Measurements from ENCODE around the gene GAS7.
"Not testable (repeated sequence)": the region's sequence is repeated elsewhere in the genome, so short reads cannot be mapped to it uniquely, and the experiment has no call there.

The GAS7 gene

DNA sequence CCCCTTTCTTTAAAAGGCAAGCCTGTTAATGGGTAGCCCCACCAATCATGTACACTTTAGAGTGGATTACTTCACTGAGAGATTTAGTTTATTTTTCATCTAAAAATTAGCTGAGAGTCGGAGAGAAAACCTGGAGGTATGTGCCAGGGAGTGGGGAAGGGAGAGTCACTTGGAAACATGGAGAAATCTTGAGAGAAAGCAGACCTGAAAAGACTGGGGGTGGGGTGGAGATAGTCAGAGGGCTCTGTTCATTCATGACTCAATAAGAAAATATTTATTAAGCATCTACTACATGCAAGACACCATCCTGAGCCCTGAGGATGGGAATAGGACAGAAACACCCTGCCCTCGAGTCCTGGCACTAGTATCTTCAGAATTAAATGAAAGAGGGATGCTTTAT is 265.9 kb downstream of the GAS7 start:
- DNase-seq: no peak

DNA sequence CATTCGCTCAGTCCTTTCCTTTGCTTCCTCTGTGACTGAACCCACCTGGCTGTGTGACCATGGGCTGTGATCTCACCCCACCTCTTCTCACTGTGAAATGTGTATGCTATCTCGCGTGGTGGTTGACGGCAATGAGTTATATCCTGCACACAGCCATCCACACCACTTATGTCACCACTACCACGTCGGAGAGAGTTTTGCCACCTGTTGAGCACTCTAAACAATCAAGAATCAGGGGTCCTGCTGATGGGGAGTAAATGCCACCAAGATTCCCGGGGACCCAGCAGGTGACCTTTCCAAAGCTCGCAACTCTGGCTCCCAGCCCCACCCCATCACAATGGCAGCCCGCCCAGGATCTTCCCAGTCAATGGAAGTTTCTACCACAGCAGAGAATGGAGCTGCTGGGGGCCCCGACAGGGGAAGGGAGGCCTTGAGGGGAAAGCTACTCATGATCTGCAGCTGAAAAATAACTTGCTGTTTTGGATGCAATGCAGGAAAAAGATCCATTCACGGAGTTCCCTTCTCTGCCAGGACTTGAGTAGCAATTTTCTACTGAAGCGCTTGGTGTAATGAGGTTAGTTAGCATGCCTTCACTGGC is 267.2 kb downstream of the GAS7 start:
- DNase-seq: no peak

DNA sequence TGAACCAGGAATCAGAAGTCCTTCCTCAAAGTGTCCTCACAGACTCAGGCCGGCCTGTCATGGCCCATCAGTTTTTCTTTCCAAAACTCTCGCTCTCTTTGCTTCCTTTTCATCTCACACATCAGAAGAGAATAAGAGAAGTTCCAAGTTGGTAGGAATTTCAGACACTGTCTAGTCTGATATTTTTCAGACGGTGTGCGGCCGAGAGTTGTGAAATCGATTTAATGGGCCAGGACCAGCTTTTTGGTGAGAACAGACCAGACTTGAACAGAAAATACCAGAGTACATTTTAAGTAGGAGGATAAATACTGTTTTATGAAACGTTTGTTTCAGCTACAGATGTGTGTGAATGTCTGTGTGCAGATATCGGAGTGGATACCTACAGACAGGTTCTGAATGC is 268.5 kb downstream of the GAS7 start:
- no peak for DNase-seq

DNA sequence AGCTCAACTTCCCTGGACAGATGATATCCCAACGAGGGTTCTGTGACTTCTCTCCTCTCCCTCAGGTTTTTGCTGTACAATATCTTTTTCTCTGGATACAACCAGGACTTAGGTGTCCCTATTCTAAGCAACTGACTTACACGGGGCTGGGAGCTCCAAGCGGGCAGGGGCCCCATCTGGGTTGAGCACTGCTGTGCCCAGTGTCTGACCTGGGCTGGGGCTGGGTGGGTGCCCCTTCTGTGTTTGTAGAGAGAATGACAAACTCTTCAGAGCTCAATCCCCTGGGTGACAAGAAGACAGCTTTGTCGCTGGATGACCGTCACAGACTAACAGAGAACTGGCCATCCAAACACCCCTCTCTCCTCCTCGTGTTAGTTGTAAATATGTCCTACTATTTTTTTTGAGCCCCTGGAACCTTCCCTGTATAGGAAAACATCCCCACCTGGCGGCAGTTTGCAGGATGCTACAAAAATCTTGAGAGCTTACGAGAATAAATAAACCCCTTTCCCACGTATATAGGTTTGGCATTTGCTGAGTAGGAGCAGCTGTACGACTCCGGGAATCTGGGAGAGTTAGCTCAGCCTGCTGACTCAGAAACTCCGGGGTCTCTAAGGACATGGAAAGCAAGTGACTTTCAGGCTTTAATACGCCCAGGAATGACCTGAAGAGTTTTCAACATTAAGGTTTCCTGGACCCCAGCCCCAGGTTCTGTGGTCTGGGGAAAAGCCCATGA is 269.6 kb downstream of the GAS7 start:
- no peak for DNase-seq

DNA sequence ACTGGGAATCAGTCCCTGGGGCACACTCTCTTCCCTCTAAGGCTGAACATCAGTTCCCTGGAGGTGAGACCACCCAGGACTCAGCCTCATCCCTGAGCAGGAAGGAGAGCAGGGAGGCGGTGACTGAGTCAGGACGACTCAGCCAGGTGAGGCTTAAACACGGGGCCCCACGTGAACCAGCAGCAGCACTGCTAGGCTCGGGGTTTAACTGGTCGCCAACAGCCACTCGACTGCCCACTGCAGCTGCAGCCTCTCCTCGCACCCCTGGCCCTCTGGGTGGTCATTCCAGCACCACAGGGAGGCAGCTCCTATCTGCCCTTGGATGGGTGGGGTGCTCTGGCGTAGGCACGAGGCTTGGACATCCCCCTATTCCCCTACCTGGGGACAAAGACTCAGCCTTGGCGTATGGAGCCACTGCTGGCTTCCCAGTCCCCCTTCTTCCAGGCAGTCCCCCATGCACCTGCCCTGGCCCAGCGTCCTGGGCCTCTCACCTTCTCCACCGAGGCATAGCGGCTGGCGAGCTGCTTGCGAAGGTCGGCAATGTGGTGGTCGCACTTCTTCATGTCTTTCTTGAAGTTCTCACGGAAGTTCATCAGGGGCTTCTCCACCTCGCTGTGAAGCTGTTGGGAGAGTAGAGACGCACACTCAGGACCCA is 272.1 kb downstream of the GAS7 start:
- DNase-seq: no peak

DNA sequence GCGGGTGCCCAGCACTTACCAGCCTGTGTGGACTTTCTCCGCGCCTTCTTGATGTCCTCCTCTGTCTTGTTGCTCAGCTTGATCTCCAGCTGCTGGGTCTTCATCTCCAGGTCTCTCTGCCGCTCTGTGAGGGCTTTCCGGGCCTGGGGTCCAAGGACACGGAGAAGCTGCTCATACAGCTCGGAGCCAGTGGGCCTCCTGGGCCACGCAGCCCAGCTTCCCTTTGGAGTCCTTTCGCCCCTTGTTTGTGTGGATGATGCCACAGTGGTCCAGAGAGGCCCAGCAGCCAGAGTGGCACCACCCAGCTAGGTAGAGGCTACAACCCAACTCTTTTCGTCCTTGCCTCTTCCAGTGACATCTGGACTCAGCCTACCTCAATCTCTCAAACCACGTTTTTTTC is 272.9 kb downstream of the GAS7 start:
- no peak for DNase-seq

DNA sequence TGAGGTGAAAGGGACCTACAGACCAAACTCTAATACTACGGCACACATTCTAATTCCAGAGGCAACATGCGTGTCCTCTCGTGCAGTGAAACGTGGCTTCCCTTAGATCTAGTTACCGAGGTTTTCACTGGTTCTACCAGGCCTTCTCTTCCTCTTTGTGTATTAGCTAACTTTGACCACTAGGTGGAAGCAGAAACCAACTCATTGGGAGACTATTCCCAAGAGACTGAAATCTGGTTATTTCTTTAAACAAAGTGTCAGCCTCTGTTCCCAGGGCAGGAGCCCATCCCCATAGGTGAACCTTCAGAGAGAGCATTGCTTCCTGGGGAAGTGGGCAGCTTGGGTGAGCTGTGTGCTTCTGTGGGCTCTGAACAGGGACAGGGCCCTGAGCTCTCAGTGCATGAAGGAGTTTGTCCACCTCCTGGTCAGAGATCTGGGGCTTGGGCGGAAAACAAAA is 273.6 kb downstream of the GAS7 start:
- no peak for DNase-seq

DNA sequence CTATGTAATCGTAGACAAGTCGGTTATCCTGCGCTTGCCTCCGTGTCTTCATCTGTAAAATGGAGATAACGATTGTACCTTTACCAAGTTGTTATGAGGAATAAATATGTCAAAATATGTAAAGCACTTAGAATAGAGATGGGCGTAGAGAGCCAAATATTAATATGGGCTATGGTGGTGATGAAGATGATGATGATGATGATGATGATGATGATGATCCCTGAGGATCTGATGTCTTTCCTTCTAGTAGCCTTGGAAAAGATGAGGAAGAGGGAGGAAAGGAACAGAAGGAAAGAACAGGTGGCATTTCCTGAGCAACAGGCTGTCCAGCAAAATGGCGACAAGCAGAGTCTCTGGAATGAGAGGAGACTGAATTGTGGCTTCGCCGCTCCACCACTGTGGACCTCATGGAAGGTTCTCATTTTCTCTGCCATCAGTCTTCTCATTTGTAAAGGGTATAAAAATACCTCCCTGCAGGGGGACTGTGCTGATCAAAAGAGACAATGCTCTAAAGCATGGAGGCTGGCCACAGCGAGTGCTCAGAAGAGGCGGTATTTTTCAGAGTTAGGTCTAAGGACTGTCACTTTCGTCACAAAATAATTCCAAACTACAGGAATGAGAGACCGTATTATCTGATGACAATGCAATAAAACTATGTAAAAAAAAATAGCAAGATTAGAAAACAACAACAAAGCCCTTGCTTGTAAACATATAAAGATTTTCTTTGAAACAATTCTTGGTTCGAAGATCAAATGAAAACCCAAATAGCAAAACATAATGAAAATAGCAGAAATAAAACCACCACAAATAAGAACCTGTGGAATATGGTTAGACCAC is 276.2 kb downstream of the GAS7 start:
- no peak for DNase-seq

DNA sequence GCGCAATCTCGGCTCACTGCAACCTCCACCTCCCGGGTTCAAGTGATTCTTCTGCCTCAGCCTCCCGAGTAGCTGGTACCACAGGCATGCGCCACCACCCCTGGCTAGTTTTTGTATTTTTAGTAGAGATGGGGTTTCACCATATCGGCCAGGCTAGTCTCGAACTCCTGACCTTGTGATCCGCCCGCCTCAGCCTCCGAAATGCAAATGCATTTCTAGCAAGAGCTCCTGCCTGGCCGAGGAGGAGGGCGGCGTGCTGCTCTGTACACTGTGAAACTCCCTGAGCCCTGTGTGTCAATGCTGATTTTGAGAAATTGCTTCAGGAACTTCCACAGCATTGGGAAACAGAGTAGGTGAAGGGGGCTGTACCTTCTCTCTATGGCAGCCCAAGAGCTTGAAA is 277.2 kb downstream of the GAS7 start:
- not testable (repeated sequence) for DNase-seq

DNA sequence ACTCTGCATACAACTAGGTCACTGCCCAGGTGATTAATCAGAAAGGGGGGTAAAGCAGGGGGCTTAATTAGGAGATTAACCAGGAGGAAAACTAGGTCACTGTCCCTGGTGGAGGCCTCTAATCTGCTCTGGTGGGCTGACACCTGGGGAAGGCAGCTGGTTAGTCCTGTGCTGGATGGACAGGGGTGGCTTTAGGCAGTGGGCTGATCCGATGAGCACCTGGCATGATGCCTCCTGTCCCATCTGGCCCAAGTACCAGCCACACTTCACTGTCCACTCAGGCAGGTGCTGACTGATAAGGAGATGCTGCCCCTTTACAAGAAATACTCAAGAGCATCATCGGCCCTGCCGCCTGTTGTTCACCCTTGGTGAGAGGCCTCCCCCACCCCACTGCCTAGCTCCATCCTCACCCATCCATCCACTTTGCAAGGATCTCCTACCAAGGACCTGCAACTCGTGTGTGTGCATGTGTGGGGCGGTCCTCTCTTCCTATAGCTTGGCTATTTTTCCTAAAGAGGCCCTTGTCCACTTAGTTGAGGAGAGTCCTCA is 279.5 kb downstream of the GAS7 start:
- DNase-seq: no peak

DNA sequence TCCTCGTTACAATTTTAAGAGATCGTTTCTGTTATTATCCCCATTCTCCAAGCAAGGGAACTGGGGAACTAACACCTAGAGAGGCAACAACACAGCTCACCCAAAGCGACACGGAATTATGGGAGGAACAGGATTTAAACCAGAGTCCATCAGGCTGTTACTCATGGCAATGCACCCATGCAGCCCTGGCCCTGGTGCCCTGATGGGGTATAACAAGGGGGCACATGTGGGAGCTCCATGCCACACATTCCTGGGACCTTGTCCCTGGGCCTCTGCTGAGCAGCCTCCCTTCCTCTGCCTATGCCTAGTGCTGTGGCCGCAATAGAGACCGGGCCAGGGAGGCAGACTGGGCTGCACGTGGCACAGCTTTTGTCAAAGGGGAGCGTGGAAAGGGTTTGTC is 280.1 kb downstream of the GAS7 start:
- DNase-seq: no peak

DNA sequence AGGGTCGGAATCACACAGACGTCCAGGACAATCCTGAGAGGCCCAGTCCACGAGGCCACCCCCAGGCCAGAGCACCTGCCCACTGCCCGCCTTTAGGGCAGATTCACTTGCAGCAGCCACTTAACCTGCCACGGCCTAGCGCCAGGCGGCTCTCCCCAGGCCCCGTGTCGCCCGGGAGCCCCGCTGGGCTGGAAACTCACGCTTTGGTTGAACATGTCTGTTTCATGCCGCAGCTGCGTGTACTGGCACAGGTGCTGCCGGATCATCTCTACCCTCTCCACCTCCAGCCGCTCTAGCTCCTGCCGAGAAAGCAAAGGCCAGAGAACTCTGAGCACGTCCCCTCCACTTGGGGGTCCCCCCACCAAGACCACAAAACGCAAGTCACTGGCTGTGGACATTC is 280.6 kb downstream of the GAS7 start:
- no peak for DNase-seq

DNA sequence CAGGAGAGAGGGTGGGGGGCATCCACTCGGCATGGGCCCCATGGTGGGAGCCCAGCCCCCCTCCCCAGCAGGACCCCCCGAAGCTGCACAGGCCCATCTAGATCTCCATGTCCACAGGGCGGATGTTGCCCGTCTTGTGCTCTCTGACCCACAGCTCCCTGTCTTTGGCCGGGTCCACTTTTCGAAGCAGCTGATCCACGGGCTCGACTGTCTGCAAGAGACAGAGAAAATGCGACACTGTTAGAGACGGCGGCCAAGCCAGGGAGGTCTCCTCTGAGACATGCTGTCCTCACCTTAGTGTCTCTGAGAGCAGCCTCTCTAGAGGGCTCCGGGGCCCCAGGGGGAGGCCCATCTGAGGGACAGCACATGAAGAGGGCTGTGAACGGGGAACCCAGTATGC is 281.3 kb downstream of the GAS7 start:
- no peak for DNase-seq

DNA sequence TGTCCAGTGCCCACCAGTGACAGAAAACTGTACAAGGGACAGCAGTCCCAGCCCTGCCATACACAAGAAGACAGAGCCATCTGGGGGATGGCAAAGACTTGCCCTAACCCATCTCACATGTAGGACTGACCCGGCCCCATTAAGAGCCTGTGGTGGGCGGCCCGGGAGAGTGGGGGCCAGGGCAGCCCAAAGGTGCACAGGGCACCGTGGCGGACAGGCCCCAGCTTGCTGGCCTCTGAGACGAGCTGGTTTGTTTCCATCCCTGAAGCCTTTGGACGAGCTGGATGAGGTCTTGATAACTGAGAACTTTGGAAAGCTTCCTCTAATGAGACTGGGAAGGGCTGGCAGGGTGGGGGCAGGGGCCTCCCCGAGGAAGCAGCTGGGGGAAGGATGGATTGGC is 282.3 kb downstream of the GAS7 start:
- DNase-seq: no peak

DNA sequence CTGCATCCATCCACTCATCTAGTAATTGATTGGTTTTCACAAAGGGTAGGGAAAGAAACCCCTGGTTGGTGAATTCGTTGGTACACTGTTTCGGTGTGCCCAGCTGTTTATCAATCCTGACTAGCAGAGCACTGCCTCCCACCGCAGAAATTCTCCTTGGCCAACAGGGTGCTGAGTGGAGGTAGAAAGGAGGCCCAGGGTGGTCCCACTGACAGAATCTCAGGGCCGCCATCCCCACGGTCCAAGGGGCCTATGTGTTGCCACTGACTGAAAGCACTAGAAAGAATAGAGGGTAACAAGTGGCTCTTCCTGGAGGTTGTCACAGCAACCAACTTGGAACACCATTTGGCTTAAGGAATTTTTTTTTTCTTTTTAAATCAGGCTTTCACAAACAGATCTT is 284.9 kb downstream of the GAS7 start:
- no peak for DNase-seq

DNA sequence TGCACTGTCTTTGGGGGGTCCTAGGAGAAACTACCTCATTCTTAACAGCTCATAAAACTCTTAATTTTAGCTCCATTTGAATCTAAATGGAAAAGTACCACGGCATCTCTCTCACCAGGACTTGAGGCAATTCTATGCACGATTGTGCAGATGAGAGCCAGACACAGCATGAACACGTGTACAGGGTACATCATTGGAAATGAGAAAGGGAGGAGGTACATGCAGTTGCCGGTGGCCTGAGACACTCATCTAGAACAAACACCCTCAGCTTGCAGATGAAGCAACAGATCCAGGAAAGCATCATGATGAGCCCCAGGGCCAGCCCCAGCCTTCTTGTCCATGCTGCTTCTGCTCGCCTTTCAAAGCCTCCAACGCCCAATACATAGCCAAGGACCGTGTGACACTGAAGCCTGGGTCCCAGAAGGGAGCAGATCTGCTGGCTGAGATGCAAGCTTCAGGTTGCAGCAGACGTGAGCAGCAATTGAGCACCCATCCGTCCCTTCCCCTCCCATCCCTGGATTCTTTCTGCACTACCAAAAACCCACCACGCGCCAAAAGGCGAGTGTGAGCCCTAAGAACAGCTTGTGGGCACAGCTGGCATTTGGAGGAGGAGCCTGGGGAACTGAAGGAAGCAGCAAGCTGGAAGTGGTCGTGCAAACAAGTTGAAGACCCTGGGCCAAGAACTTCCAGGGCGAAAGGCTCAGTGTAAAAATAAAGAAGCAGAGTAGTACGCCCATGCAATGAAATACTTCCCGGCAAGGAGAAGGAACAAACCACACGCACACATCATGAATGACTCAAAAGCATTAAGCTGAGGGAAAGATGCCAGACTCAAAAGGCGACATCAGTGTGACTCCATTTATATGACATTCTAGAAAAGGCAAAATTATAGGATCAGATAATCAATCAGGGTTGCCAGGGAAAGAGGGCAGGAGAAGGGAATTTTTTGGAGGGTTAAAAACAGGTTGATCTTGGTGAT is 286.0 kb downstream of the GAS7 start:
- DNase-seq: no peak

DNA sequence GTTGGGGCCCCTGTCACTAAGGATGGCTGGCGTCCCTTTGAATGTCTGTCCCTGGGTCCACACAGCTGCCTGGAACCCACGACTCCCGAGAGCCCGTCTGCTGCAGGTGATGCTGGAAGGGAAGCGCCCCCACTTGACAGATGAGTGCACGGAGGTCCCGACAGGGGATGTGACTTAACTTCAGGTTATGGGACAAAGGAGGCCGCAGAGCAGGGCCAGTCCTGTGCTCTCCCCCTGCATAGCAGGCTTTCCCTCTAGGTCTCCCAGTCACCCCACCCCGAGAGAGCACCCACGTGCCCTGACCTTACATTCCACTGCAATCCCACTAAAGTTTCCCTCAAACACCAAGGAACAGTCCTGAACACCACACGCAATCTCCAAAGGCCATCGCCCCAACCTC is 287.3 kb downstream of the GAS7 start:
- DNase-seq: no peak

DNA sequence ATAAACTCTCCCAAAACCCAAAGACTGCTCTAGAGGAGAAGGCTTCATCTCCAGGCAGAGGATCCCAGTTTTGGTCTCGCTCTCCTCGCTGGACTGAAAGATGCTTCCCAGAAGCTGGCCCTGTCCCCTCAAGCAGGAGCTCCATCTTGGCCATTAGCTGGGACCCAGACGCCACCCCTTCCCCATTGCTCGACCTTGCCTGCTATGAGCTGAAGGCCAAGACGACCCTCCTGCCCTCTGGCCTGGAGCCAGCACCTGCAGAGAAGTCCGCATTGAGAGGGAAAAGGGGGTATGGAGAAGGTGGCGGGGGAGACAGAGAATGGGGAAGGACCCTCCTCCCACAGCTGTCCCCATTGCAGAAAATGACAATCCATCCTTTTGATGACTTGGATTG is 289.8 kb downstream of the GAS7 start:
- no peak for DNase-seq

DNA sequence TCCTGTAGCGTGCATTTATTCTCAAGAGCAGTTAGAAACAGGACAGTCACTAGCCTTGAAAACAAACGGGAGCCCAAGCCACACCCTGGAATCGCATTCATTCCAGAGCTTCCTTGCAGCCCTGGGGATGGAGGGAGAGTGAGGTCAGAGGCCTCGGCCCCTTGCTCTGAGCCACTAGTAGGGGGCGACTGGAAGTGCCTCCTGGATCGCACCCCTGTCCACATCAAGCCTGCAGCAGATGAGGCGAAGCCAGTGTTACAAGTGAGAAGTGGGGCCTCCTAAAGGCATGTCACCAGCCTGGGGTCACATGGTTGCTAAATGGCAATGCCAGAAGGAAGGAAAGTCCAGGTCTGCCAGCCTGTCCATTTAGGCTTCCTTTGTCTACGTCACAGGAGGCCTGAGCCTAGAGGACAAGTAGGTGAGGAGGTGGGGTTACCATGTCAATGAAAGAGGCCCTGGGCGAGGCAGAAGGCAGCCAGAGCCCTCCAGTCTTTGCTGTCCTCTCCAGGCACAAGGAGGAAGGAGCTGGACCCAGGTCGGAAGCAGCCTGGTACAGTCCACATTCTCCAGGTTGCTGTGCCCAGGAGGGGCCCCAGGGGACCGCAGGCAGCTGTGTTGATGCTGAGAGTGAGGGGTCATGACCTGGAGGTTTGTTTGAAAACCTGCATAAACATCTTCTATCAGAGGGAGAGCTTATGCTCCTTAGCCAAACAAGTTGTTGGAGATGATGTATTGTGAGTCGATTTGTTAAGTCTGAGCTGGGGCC is 290.3 kb downstream of the GAS7 start:
- no peak for DNase-seq

DNA sequence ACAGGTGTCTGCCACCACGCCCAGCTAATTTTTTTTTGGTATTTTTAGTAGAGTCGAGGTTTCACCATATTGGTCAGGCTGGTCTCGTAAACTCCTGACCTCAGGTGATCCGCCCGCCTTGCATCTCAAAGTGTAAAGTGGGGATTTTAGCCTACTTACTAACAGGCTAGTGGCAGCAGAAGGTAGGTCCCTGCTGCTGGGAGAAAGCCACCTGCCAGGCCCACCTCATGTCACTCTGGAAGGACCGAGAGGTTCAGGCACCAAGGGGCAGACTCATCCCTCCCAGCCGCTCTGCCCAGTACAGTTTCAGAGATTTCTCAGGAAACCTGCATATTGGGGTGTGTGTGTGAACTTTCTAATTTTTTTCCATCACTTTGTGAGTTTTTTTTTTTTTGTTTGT is 291.3 kb downstream of the GAS7 start:
- no peak for DNase-seq

DNA sequence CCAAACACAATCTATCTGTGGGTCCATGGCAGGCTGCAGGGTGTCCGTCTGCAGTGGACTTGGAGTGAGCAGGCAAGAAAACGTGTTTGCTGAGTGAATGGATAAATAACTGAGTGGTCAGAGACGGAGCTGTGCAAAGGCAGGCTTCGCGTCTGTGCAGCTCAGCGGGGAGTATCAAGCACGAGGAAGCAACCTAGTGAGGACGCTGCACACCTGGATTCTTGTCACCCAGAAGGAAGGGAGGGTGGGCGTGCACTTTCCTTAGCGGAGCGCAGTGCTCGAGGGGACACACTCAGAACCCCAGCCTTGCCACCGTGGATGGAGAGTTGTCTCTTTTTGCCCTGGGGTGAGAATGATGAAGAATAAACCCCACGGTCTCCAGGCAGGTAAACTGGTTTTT is 291.8 kb downstream of the GAS7 start:
- DNase-seq: no peak

All from stimulated activated CD8-positive, alpha-beta memory T cell treated with anti-CD3 and anti-CD28 coated beads, Interleukin-4, amount 100 ng/mL, for 48 hours (primary cell).